22Rv1 (cell line): ENCODE data around the gene SEPTIN3.

Source experiments
- H3K27ac ChIP-seq: fragments of 450-650 bp; 2 replicates; pipeline ENCODE4 v1.5.1; 2017
- ZFX ChIP-seq: fragments of 450-650 bp; IDR thresholded peaks from 2 replicates; pipeline ENCODE4 v1.6.1; 2017; ENCODE audit warnings: antibody characterized with exemption, borderline replicate concordance
- TF ChIP-seq, protein P1 (sequence below): fragments of 450-650 bp; IDR thresholded peaks from 2 replicates; pipeline ENCODE4 v1.5.1; 2017; ENCODE audit warnings: mild to moderate bottlenecking

The SEPTIN3 gene

DNA sequence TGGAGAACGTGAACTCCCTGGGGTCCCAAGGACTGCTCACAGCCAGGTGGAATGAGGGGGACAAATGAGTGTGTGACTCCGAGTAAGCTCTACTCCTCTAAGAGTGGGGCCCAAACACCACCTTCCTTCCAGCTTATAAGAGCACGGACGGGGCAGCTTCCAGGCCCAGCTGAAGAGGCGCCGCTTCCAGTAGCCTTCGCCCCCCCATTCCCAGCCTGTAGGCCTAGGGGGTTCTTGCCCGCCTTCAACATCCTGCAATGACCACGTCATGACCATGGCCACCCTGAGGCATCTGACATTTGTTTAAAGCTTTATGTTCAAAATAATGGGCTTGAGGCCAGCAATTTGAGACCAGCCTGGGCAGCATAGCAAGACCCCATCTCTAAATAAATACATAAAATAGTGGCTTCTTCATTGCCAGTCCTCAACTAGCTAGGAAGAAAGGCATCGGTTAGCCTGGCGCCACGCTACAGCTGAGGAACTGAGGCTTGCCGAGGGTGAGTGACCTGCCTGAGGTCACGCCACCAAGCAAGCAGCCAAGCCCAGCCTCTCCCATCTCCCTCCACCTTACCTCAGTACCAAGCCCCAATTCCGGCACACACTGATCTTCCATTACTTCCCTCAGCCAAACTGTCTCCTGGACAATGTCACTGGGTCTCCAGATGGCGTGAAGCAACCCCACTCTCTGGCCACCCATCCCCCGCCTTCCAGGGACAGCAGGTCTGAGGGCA is 34.8 kb upstream of the SEPTIN3 start:
- TF ChIP-seq, protein P1, sequence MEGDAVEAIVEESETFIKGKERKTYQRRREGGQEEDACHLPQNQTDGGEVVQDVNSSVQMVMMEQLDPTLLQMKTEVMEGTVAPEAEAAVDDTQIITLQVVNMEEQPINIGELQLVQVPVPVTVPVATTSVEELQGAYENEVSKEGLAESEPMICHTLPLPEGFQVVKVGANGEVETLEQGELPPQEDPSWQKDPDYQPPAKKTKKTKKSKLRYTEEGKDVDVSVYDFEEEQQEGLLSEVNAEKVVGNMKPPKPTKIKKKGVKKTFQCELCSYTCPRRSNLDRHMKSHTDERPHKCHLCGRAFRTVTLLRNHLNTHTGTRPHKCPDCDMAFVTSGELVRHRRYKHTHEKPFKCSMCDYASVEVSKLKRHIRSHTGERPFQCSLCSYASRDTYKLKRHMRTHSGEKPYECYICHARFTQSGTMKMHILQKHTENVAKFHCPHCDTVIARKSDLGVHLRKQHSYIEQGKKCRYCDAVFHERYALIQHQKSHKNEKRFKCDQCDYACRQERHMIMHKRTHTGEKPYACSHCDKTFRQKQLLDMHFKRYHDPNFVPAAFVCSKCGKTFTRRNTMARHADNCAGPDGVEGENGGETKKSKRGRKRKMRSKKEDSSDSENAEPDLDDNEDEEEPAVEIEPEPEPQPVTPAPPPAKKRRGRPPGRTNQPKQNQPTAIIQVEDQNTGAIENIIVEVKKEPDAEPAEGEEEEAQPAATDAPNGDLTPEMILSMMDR: no peak
- no peak for TF ChIP-seq ZFX
- H3K27ac ChIP-seq: no peak overlapping the region

DNA sequence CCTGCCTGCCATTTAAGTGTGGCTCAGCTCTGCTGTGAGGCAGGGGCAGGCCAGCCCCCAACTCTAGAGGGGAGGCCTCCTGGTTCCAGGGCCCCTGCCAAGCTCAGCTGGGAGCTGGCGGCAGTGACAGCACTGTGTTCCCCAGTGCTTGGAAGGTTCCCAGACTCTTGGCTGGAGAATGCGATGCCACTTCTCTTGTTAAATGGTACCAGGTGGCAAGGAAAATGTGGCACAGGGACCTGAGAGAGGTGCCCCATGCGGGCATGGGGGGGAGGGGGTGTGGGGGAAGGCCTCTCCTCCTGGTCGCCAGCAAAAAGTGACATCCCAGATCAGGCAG is 34.3 kb upstream of the SEPTIN3 start:
- no peak for TF ChIP-seq ZFX
- TF ChIP-seq, protein P1: no peak
- no peak overlapping the region for H3K27ac ChIP-seq

DNA sequence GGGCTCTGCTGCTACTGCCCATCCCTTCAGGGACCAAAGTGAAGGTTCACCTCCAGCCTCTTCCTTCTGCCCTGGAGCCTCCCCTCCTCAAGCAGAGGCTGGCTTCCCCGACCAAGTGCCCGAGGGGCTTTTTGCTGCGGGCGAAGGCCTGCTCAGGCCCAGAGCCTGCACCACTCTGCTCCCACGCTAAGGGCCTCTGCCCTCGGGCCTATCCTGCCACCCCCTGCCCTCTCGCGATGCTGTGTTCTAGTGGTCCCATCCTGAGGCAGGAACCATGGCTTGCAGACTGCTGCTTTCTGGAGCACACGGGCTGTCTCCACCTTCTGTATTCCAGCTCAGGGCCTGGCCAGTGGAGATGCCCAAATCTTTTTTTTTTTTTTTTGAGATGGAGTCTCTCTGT is 33.7 kb upstream of the SEPTIN3 start:
- no peak for TF ChIP-seq ZFX
- TF ChIP-seq, protein P1: no peak
- H3K27ac ChIP-seq: no peak overlapping the region

DNA sequence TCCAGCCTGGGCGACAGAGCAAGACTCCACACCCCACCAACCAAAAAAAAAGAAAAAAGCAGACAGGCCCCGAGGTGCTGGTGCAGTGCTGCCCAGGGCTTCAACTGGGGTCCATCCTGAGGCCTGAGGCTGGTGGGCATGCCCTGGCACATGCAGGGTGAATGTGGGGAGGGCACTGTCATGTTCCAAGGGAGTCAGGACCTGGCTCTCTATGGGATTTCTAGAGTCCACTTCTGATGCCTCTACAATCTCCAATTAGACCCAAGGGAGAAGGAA is 32.4 kb upstream of the SEPTIN3 start:
- no peak overlapping the region for H3K27ac ChIP-seq
- TF ChIP-seq, protein P1: no peak
- no peak for TF ChIP-seq ZFX

DNA sequence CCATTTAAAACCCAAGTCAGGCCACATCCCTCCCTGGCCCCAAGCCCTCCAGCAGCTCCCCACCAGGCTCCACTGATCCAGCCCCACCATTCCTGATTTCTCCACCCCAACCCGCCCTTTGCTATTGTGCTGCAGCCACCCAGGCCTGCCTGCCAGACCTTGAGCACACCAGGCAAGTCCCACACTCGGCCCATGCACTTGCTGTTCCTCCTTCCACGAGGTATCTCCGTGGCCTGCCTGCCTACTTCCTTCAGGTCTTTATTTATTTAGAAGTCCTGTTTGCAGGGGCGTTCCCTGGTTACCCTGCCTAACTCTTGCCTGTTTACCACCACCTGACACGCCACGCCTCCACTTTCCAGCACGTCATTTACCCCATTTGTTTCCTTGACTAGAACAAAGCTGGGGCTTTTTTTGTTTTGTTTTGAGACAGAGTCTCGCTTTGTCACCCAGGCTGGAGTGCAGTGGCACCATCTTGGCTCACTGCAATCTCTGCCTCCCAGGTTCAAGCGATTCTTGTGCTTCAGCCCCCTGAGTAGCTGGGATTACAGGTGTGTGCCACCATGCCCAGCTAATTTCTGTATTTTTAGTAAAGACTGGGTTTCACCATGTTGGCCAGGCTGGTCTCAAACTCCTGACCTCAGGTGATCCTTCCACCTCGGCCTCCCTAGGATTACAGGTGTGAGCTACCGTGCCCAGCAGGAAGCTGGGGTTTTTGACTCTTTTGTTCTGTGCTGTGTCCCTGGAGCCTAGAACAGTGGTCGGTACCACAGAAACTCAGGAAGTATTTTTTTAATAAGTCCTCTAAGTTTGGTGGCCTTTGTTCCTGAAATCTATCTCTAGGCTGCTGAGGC is 29.0 kb upstream of the SEPTIN3 start:
- H3K27ac ChIP-seq: peak overlapping the region; percentile 68
- TF ChIP-seq ZFX: no peak
- TF ChIP-seq, protein P1: no peak

DNA sequence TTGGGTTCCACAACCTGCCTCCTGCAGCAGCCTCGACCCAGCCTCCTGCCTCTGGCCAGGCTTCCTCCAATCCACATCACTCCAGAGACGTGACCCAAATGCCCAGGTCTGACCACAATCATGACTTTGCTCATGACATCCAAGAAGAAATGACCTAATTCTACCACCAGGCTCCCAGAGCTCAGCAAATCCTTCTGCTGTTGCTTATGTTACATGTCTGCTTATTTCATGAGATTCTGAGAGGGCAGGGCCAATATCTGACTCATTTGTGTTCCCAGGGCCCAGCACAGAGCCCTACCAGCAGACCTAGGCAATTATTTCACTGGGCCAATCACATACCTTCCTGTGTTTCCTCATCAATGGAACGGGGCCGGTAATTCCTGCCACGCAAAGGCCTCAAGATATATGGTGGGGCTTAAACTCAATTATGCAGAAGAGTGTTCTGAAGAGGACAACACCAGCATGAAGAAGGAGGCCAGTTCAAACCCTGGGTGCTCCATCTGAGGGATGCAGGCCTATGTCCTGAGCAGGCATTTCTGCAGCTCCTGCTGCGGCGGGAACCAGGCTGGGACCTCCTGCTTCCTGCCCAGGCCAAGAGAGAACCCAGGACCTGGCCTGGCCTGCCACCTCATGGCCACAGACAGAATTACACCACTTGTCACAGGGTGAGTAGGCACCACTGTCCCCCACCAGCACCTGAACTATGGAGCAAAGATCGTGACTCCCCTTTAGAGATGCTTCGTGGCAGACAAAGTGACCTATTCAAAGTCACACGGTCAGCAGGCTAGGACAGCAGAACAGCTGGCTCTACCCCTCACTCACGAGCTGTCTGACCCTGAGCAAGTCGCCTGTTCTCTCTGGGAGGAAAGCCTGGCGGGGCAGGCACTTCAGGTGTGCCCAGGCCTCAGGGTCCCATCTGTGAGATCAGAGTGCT is 28.1 kb upstream of the SEPTIN3 start:
- peak overlapping the region; percentile 68 for H3K27ac ChIP-seq
- no peak for TF ChIP-seq ZFX
- TF ChIP-seq, protein P1: peak; percentile 87
